ENCODE measurements around the gene GRB7.

DNA sequence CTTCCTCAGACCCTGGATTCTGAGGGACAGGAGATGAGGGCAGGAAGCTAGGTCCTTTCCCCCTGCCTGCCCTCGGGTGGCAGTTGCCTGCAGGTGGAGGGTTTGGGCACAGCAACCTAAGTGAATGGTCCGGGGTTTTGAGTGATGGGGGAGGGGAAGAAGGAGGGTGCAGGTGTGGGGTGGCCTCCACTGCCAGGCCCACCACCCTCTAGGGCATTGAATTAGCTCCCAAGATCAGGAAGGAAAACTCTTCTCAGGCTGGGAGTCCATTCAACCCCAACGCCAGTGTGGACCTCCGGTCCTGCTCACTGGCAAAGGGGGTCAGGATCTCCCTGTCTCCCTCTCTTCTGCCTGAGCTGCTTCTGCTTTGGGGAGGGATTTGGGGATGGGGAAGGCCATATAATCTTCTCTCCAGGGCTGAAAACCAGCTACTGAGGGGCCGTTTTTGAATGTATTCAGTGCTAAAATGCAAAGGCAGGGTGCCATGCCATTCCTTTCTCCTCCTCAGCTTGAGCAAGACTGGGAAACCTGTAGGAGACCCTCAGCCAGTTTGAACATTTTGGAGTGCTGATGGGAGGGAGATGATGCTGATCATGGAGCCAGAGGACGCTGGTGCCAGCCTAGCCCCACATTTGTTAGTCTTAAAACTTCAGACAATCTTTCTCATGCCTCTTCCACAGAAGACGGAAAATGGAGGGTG, 18.8 kb downstream of the GRB7 start:
- TF ChIP-seq, protein P1, sequence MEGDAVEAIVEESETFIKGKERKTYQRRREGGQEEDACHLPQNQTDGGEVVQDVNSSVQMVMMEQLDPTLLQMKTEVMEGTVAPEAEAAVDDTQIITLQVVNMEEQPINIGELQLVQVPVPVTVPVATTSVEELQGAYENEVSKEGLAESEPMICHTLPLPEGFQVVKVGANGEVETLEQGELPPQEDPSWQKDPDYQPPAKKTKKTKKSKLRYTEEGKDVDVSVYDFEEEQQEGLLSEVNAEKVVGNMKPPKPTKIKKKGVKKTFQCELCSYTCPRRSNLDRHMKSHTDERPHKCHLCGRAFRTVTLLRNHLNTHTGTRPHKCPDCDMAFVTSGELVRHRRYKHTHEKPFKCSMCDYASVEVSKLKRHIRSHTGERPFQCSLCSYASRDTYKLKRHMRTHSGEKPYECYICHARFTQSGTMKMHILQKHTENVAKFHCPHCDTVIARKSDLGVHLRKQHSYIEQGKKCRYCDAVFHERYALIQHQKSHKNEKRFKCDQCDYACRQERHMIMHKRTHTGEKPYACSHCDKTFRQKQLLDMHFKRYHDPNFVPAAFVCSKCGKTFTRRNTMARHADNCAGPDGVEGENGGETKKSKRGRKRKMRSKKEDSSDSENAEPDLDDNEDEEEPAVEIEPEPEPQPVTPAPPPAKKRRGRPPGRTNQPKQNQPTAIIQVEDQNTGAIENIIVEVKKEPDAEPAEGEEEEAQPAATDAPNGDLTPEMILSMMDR (IDR thresholded peaks at IDR 0.05; ENCODE audit: poor library complexity): no peak
- TF ChIP-seq EZH2 (IDR thresholded peaks at IDR 0.05; ENCODE audit: borderline replicate concordance): no peak

Measured in hepatocyte (in vitro differentiated cells).